Measurements from ENCODE around the gene SLC22A23.

DNA sequence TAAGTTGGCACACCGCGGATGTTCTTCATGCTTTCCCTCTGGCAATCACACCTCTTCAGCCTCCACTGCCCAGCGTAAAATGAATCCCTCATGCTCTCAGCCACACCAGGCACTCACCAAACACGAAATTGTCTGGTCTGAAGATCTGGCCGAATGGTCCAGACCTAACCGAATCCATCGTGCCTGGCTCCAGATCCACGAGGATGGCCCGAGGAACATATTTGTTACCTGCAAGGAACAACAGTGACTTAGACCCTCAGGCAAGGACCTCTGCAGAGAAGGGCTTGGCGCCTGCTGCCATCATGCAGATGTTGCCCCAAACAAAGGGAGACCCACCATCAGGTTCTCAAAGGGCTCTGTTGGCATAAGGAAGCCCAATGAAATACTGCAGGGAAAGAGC is 230.8 kb downstream of the SLC22A23 start:
- TF ChIP-seq, protein P1, sequence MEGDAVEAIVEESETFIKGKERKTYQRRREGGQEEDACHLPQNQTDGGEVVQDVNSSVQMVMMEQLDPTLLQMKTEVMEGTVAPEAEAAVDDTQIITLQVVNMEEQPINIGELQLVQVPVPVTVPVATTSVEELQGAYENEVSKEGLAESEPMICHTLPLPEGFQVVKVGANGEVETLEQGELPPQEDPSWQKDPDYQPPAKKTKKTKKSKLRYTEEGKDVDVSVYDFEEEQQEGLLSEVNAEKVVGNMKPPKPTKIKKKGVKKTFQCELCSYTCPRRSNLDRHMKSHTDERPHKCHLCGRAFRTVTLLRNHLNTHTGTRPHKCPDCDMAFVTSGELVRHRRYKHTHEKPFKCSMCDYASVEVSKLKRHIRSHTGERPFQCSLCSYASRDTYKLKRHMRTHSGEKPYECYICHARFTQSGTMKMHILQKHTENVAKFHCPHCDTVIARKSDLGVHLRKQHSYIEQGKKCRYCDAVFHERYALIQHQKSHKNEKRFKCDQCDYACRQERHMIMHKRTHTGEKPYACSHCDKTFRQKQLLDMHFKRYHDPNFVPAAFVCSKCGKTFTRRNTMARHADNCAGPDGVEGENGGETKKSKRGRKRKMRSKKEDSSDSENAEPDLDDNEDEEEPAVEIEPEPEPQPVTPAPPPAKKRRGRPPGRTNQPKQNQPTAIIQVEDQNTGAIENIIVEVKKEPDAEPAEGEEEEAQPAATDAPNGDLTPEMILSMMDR (IDR thresholded peaks at IDR 0.05): no peak
- TF ChIP-seq EP300 (IDR thresholded peaks at IDR 0.05) (no peak), POLR2AphosphoS5 (IDR thresholded peaks at IDR 0.05) (no peak), POLR2A (IDR thresholded peaks at IDR 0.05; ENCODE audit: low read depth) (no peak)

Measured in esophagus muscularis mucosa (tissue), 4 donors.